Measurements from ENCODE around the gene SLC13A3.

SLC13A3 gene

DNA sequence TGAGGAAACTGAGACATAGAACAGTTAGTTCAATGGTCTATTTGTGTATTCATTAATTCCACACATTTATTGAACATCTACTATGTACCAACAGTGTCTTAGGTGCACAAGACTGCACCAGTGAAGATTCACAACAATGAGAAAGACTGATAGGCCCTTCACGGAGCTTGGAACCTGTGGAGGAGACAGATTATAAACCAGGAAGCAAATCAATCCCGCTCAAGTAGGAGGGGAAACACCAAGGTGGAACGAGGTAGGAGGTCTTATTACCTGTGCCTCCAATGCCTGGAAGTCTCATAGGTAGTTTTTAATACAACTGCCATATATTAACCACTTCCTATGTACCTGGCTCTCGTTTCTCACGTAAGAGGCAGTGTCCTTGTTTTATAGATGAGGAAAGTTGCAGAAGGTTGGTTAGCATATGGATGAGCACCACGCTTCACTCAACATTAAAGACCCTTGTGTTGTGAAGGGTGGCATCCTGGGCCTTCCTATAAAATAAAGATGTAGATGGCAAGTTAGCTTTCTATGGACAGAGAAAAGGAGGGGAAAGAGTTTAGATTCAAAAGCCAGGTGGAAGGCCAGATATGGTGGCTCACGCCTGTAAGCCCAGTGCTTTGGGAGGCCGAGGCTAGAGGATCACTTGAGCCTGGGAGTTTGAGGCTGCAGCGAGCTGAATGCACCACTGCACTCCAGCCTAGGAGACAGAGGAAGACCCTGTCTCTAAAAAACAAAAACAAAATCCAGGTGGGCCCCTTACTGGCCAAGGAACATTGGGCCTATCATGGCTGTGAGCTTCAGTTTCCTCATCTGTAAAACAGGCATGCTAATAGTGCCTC lies 45.1 kb downstream of the SLC13A3 start:
- no peak for DNase-seq (ENCODE audit: low spot score)

DNA sequence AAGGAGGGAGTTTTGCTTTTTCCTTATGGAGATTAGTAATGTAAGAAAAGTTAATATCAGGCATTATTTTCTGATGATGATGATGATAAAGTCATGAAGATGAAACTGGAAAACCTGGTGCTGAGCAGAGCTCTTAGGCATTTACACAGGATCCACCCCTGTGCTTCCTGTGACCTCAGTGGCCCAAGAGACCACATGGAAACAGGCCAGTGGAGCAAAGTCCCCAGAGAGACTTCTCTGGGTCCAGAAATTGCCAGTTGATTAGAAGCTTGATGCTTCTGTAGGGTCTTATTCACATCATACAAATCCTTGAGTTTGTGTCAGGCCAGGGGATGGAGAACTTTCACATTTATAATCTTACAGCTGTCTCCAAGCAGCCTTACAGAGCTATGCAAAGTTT lies 46.1 kb downstream of the SLC13A3 start:
- DNase-seq (ENCODE audit: low spot score) = no peak

DNA sequence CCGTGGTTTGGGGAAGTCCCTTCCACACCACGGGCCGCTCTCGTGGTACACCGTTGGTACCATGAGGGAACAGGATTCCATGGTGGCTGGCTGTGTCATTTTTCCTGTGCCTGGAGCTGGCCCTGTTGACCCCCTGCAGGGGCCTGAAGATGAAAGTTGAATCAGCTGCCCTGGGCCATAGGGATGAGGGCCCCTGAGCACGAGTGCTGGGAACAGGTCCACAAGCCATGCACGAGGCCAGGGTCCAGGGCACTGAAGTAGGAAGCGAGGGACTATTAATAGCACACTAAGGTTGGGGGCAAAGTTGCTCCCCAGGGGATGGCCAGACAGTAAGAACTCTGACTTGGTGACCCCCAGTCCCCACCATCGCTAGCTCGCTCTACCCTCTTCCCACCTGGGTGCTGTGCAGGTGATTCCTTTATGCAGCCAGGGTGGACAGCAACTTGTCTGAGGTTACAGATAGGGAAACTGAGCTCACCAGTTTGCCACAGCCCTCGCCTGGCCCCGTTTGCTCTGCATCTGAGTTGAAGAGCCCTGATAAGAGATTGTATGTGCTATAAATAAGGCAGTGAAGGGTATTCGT lies 46.6 kb downstream of the SLC13A3 start:
- DNase-seq (ENCODE audit: low spot score) = no peak

DNA sequence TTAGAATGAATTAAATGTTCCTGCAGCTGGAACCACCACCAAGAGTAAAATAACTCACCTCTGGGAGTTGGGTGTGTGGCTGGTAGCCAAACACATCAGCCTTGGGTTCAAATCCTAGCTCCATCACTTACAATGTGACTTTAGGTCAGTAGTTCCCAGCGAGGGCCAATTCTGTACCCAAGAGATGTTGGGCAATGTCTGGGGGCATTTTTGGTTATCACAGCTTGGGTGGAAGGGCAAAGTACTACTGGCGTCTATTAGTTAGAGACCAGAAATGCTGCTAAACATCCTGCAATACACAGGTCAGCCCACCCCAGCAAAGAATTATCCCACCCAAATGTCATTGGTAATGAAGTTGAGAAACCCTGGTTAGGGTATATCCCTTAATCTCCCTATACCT lies 48.8 kb downstream of the SLC13A3 start:
- no peak for DNase-seq (ENCODE audit: low spot score)

DNA sequence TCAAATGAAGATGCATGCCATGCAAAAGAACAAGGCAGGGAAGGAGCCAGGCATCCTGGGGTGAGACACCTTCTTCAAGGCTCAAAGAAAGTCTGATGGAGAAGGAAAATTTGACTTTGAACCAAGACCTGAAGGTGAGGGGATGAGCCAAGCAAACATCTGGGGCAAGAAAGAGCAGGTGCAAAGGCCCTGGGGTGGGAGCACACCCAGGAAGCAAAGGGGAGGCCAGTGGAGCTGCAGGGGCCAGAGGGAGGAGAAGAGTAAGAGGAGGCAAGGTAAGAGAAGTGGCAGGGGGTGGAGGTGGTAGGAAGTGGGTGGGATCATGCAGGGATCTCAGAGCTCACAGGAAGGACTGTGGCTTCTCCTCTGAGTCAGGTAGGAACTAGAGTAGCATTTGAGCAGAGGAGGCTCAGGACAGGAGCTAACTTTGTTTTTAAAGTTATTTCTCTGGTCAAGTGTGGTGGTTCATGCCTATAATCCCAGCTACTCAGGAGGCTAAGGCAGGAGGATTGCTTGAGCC lies 49.6 kb downstream of the SLC13A3 start:
- DNase-seq (ENCODE audit: low spot score) = no peak

DNA sequence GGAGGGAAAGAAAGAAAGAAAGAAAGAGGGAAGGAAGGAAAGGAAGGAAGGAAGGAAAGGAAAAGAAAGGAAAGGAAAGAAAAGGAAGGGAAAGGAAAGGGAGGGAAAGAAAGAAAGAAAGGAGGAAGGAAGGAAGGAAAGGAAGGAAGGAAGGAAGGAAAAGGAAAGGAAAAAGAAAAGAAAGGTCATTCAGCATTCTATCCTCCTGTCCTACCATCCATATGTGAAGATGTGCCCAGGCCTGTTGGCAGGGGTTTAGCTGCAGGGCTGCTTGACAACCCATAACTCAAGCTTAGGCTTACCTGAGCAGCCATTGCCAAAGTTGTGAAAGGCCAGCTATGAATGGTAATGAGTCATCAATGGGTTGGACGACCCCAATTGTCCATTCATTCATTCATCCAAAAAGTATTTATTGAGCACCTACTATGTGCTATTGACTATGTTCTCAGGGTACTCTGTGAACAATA lies 50.9 kb downstream of the SLC13A3 start:
- no peak for DNase-seq (ENCODE audit: low spot score)

DNA sequence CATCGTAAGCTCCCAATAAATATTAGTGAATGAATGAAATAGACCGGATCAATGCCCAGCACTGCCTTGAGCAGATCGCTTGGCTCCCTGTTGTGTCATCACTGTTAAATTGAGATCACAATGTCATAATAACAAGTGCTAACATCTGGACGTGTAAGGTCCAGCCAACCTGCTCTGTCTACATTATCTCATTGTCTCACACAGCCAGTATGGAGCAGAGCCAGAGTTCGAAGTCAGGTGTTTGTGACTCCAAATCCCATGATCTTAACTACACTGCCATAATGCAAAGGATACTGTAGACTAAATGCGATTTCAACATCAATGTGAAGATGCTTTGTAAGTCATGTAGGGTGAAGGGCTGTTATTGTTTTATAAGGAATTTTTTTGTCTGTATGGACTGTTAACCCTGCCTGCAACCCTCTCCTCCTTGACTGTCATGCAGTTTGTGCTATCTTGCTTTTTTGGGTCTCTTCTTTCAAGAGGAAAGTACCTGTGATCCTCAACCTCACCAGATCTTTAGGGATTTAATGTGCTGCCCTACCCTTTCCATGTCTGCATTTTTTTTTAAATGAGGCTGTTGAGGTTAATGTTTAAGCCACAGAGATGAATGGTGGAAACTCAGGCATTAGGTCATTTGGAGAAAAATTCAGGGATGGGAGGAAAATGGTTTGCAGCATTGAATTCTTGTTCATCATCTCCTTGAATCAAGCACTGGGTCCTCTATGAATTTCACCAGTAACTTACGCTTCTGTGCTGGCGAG lies 51.9 kb downstream of the SLC13A3 start:
- DNase-seq (ENCODE audit: low spot score) = no peak

DNA sequence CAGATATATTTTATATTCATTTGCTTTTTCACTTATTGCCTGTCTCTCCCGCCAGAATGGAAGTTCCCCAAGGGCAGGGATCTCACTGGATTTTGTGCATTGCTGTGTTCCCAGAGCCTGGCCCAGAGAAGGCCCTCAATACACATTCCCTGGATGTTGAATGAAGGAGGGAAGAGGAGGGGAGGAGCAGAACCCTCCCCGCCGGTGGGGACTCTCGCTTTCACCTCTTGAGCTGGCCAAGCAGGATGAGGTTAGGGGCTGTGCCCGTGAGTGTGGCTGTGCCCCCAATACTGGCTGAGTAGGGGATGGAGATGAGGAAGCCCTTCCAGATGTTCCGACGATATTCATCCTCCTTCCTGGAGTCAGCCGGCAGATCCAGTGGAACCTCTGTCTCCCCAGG lies 55.3 kb downstream of the SLC13A3 start:
- DNase-seq (ENCODE audit: low spot score) = no peak

DNA sequence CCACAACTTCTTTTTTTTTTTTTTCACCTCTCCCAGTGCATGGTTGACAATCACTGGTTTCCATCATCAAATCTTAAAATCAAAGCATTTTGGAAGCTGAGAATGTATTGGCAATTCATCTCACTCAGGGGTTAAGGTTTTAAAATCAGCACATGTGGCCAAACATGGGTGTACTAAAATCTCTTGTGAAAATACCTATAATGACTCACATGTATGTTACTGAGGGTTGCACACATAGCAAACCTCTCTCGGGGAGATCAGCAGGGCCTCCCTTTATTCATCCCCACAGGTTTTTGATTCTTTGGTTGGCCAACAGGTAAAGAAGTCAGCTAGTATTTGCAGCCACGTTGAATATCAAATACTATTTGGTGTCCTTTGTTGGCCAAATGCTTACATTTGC lies 56.5 kb downstream of the SLC13A3 start:
- no peak for DNase-seq (ENCODE audit: low spot score)

DNA sequence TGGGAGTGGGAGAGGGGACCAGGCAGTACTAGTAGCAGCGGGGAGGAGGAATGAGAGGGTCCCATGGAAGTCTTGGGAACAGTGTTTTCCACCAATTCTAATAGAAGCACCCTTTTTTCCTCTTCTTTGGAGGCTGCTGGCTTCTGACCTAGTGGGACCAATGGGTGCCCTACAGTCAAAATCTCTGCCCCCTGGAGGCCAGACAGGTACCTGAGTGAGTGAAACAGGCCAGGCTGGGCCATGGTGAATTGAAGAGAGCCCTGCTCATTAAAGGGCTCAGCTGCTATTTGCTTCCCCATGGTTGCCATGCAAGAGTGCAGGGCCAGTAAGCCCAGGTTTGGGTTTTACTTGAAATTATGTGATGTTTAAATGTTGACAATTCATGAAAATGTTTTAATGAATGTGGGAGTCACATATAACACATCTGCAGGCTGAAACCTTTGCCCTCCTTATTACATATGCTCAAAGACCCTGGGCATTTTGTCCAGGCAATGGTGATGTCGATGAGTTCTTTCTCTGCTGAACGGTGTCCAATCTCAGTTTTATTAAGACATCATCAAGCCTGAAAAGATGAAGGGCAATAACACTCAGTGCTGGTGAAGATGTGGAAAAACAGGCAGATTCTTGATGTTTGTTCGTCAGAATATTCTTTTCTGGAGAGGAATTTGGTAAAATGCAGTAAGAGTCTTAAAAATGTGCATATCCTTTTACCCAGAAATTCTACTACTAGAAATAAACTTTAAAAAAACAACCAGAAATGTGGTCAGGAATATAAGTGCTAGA lies 58.5 kb downstream of the SLC13A3 start:
- no peak for DNase-seq (ENCODE audit: low spot score)

DNA sequence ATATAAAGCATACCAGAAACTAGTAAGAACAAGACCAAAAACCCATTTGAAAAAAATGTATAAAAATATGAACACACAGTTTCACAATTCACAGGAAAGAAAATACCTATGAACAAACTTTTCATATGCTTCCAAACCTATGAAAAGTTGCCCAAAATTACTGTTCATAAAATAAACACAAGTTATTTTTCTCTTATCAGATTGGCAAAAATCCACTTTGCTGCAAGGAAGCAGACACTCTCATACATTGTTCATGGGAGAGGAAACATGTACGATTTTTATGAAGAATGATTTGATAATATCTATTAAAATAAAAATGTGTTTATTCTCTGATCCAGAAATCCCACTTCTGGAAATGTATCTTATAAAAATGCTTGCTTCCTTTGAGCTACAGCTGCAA lies 60.8 kb downstream of the SLC13A3 start:
- DNase-seq (ENCODE audit: low spot score) = no peak

DNA sequence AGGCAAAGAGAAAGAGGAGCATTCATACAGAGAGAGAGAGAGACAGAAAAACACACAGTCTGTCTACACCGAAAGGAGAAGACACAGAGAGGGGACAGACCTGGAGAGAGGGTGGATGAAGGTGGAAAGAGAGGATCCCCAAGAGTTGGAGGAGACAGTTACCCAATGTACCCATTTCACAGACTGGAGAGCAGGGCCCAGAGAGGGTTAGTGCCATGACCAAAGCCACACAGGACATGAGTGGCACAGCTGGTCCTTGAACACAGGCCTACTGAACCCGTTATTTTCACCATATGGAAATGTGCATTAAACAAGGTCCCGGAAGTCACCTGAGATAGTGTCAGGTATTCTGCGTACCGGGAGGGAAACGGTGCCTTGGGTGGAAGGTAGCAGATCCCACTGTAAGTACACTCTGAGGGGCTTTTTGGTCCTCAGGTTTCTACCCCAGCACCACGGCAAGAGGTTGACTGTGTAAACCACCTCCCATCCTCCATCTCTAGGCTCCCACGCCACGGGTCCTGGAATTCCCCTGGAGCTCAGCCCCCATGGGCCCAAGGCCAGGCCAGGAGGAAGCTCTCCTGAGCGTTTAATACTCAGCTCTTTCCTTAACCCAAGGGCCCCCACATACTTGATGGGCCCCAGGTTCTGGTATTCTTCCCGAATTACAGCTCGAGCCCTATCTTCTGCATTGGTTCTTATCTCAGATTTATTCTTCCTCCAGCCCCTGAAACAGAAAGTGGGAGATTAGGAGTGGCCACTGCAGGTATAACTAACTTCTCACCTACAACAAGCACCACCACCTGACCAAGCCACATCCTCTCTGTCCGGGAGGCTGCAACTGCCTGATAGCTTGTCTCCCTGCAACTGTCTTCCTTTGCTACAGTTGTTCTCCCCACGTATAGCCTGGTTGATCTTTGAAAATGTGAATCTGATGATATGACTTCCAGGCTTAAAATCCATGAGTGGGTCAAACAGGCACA lies 62.4 kb downstream of the SLC13A3 start:
- no peak for DNase-seq (ENCODE audit: low spot score)

DNA sequence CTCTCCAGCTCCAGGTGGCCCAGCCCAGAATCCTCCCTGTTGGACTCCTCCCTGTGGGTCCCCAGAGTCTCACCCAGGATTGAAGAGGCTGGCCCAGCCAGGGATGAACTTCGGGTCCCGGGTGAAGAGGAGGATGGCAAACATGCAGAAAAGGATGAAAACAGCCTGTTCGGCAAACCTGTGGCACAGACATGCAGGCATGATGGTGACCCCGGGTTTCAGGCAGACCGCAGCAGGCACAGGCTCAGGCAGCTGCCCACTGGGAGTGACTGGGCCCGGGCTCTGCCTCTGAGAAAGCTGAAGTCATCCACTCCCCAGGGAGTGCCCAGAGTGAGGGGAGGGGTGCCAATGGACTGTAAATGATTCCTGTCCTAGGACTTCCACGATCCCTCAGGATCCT lies 63.3 kb downstream of the SLC13A3 start:
- DNase-seq (ENCODE audit: low spot score) = no peak

DNA sequence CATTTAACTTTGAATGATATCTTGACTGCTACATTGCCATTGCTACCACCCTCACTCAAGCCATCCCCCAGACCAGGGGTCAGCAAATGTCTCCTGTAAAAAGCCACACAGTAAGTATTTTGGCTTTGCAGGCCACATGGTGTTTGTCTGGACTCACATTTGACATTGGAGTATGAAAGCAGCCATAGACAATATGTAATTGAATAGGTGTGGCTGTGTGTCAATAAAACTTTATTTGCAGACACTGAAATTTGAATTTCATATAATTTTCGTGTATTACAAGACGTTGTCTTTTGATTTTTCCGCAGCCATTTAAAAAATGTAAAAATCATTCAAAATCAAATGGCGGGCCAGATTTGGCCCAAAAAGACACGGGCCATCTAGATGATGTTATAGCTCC lies 64.5 kb downstream of the SLC13A3 start:
- no peak for DNase-seq (ENCODE audit: low spot score)

DNA sequence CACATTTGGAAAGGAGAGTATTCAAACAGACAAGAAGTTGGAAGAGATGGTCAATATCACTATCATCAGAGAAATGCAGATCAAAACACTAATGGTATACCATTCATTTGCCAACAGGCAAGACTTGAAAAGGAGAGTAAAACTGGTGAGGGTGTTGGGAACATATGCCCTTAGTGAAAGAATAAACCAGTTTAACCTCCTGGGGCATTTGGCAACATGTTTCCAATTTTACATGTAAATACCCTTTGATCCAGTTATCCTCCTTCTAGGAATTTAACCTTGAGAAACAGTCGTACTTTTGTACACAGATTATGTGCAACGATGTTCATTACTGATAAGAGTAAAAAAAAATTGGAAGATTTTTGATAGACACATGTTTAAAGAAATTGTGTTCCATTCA lies 66.8 kb downstream of the SLC13A3 start:
- no peak for DNase-seq (ENCODE audit: low spot score)

DNA sequence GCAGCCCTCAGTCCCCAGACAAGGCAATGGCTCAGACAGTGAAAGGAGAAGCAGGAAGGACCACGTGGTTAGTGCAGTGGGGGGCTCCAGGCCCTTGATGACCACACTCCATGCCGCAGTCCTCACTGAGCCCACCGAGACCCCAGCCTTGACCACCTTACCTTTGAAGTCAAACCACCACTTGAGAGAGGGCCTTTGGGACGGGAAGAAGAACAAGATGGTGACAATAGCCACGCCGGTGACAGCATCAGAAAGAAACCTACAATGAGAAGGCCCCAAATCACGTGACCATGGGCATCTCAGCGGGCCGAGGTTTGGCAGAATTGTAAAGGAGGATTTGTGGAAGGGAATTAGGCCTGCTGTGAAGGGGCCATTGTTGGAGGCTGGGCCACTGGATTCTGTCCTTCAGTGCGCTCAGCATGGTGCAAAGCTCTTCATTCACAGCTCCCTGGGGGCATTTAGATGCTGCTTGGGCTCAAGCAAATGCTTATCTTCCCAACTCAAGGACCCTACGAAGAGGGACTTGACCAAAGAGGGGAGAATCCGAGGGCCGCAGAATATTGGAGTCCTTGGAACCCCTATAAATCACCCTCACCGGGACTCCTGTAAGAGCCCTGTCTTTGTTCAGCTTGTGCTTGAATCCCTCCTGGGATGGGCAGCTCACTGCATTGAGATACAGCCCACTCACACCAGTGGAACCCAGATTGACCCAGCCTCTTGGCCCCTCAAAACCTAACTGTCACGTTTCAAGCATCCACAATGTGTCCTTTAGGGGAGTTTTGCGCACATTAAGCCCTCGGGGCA lies 67.6 kb downstream of the SLC13A3 start:
- no peak for DNase-seq (ENCODE audit: low spot score)

DNA sequence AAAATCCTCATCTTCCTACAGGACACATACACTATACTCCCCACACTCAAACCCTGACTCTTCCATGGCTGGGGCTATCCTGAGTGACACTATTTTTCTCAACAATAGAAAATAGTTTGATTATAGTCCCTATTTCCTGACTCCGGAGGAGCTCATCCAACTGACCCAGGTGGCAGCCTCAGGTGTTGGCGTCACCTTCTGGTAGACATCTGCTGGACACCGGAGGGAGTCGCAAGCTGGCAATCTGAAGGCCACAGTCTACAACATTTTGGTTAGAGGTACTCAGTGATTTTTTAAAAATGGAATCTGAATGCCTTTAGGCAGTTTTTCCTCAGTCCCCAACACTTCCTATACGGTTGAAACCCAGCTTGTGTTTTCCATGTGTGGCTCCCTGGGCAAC lies 68.6 kb downstream of the SLC13A3 start:
- no peak for DNase-seq (ENCODE audit: low spot score)

DNA sequence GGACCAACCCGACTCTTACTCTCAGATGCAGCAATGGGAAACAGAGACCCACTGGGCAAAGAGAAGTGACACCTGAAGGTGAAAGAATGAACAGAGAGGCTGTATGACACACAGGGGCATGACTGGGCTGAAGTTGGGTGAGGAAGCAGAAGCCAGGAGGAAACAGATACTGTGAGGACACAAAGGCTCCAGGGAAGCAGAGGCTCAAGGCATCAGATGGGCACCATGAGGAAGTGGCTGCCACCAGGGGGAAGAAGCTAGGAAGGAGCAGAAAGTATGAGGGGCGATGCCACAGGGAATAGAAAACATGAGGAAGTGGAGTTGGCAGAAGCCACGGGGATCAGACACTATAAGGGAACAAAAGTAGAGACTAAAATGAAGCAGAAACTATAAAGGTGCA lies 69.9 kb downstream of the SLC13A3 start:
- DNase-seq (ENCODE audit: low spot score) = no peak

DNA sequence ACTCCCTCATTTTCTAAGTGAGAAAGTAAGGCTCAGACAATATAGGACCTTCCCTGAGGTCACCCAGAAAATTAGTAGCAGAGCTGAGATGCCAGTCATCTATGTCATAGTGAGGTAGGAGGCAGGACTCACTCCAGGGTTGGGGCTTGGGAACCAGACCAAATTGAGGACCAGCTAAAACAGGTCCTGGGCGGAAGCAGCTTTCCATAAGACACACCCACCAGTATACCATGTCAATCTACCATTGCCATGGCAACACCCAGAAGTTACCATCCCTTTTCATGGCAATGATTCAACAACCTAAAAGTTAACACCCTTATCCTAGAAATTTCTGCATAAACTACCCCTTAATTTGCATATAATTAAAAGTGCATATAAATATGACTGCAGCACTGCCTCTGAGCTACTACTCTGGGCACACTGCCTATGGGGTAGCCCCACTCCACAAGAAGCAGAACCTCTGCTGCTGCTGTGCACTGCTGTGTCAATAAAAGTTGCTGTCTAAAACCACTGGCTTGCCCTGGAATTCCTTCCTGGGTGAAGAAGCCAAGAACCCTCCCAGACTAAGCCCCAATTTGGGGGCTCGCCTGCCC lies 70.5 kb downstream of the SLC13A3 start:
- no peak for DNase-seq (ENCODE audit: low spot score)

DNA sequence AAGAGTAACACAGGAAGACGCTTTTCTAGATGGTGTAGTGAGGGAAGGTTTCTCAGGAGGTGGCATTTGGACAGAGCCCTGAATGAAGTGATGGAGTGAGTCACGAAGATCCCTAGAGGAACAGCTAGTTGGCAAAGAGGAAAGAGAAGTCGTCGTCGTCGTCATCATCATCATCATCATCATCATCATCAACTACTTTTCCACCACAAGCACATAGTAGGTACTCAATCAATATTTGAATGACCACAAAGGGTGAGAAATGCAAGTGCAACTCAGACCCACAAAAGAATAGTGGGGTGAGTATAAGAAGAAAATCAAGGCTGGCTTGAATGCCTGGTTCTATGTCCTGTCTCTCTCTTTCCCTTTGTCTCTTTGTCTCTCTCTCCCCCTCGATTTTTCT lies 72.5 kb downstream of the SLC13A3 start:
- no peak for DNase-seq (ENCODE audit: low spot score)
